Measurements from ENCODE around the gene ZNF142.
A peak's percentile ranks its signal among the peaks of the same experiment; 100 is the strongest.

Gene ZNF142

GRCh38 chr2:218648088-218648786 is 11.2 kb downstream of the ZNF142 start:
- peak in 1 of 4 experiments; percentile 36 for DNase-seq (ENCODE audit: low read depth in 4 of 4, low spot score in 1 of 4)

- no peak for DNase-seq (ENCODE audit: low read depth in 4 of 4, low spot score in 1 of 4)
Measured at GRCh38 chr2:218645126-218645525, 14.3 kb downstream of the ZNF142 start.

DNA sequence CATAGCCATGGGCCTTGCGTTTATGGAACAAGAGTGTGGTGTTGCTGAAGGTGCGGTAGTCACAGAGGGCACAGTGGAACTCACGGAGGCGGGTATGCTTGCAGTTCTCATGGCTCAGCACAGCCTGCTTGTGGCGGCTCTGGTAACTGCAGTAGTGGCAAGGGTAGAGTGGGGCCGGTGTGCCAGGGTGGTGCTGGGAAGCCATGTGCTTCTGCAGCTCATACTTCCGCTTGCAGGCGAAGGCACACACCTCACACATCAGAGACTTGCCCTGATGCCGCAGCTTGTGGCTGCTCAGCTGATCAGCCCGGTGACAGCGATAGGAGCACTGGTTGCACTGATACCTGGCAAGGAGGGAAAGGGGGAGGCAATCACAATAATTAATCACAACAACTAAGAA is 14.7 kb downstream of the ZNF142 start:
- DNase-seq (ENCODE audit: low read depth in 4 of 4, low spot score in 1 of 4): no peak

GRCh38 chr2:218643751-218644310 is 15.6 kb downstream of the ZNF142 start:
- no peak for DNase-seq (ENCODE audit: low read depth in 4 of 4, low spot score in 1 of 4)

DNA sequence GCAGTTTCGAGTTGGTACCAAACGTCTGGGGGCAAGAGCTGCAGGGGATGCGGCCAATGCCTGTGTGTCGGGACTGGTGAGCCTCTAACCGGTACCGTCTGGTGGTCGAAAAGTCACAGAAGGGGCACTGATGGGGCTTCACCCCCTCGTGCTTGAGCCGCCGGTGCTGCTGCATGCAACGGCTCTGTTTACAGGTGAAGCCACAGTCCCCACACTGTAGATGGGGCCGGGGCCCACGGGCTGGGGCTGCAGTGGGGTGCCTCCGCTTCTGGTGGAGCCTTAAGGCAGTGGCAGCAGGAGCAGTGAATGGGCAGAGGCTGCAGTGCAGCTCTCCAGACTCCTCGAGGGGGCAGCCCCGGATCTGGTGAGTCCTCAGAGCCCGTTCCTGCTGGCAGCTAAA is 16.6 kb downstream of the ZNF142 start:
- DNase-seq (ENCODE audit: low read depth in 4 of 4, low spot score in 1 of 4): no peak

GRCh38 chr2:218642121-218642656 is 17.2 kb downstream of the ZNF142 start:
- DNase-seq (ENCODE audit: low read depth in 4 of 4, low spot score in 1 of 4): no peak

DNA sequence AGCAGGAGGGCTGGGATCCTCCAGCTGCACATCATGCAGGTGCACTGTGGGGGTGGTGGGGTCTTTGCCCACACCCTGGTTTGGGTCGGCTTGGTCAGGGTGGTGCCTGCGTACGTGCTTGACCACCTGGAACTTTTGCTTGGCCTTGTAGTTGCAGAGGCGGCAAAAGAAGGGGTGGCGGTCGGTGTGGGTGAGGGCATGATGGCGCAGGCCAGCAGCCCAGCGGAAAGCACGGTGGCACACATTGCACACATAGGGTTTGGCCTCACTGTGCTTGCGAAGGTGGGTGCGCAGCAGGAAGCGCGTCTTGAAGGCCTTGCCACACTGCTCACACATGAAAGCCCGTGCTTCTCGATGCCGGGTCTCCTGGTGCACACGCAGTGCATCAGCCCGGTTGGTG is 21.1 kb downstream of the ZNF142 start:
- DNase-seq (ENCODE audit: low read depth in 4 of 4, low spot score in 1 of 4): no peak

GRCh38 chr2:218635719-218636118 is 23.7 kb downstream of the ZNF142 start:
- DNase-seq (ENCODE audit: low read depth in 4 of 4, low spot score in 1 of 4): no peak

GRCh38 chr2:218631837-218632236 is 27.6 kb downstream of the ZNF142 start:
- no peak for DNase-seq (ENCODE audit: low read depth in 4 of 4, low spot score in 1 of 4)

- no peak for DNase-seq (ENCODE audit: low read depth in 4 of 4, low spot score in 1 of 4)
Measured at GRCh38 chr2:218627939-218628338, 31.5 kb downstream of the ZNF142 start.

DNA sequence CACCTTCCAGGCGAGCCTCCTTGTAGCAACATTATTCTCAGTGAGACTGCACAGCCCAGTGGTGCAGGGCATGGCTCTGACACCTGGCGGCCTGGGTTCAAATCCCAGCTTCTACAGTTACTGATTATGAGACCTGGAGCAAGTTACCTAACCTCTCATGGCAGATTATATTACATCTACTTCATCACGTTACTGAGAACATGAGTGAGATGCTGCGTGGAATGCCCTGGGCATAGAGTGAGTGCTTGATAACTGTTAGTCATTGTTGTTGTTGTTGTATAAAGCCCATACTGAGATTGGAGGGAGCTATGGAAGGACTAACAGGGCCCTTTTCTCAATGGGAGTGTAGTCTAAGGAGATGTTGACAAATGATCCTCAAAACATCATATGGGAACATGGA is 33.1 kb downstream of the ZNF142 start:
- no peak for DNase-seq (ENCODE audit: low read depth in 4 of 4, low spot score in 1 of 4)

- no peak for DNase-seq (ENCODE audit: low read depth in 4 of 4, low spot score in 1 of 4)
Measured at GRCh38 chr2:218623366-218623705, 36.1 kb downstream of the ZNF142 start.

DNA sequence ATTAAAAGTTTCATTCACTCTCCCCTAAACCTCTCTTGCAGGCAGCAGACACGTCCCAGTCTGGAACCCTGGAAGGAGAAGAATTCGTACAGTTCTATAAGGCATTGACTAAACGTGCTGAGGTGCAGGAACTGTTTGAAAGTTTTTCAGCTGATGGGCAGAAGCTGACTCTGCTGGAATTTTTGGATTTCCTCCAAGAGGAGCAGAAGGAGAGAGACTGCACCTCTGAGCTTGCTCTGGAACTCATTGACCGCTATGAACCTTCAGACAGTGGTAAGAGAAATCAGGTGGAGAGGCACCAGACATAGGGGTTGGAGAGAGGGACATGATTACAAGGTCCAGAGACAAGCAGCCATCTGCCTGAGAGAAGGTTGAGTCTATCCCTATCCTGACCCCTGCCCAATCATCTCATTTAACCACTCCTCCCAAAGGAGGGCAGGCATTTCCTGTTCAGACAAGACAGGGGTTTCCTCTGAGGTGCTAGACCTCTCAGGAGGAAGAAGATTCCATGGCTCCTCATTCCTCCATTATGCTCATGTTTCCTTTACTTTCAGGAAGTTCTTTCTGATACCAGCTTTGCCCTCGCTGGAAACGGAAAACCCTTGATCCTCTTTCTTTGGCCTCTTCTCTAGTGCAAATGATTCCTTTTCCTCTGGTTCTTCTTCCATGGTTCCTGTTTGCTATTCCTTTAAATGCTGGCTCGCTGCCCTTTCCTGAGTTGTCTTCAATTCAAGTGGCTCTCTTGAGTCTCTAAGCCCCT is 36.6 kb downstream of the ZNF142 start:
- no peak for DNase-seq (ENCODE audit: low read depth in 4 of 4, low spot score in 1 of 4)

DNA sequence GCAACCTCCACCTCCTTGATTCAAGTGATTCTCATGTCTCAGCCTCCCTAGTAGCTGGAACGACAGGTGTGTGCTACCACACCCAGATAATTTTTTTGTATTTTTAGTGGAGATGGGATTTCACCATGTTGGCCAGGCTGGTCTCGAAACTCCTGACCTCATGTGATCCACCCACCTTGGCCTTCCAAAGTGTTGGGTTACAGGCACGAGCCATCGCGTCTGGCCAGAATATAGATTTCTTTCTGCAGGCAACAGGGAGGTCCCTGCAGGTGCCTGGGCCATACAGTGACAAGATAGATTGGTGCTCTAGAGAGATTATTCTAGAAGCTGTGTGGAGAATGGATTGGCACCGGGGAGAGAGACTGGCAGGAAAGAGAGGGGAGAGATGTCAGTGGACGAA is 38.4 kb downstream of the ZNF142 start:
- no peak for DNase-seq (ENCODE audit: low read depth in 4 of 4, low spot score in 1 of 4)

DNA sequence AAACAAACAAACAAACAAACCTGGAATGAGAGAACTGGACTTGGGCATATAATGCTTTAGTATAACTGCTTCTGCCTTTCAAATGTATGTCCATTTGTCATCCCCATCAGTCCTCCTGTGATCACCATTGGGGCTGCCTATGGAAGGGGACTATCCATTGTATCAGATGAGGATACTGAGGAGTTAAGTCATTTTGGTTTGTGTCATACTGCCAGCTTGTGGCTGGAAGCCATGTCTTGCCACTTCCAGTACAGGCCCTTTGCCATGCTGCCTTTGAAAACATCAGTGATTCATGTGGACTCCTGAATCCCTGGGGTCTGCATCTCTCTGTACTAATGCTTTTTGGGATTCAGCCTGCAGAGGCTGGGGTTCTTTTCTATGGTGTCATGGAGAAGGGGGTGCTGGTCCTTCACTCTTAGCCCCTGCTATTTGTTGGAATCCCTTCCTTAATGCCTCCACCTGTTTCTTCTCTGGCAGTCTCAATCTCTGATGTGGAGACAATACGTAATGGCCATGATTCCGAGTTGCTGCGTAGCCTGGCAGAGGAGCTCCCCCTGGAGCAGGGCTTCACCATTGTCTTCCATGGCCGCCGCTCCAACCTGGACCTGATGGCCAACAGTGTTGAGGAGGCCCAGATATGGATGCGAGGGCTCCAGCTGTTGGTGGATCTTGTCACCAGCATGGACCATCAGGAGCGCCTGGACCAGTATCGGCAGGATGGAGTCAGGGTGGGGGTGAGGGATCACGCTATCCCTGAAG is 41.1 kb downstream of the ZNF142 start:
- DNase-seq (ENCODE audit: low read depth in 4 of 4, low spot score in 1 of 4): no peak

GRCh38 chr2:218615868-218616315 is 43.5 kb downstream of the ZNF142 start:
- DNase-seq (ENCODE audit: low read depth in 4 of 4, low spot score in 1 of 4): no peak

- DNase-seq (ENCODE audit: low read depth in 4 of 4, low spot score in 1 of 4): no peak
Measured at GRCh38 chr2:218607436-218608115, 51.8 kb downstream of the ZNF142 start, which contains the start of gene PLCD4. PLCD4 (plus strand) TSS chr2:218607899; CDS start chr2:218615740, 7,841 bp downstream.

DNA sequence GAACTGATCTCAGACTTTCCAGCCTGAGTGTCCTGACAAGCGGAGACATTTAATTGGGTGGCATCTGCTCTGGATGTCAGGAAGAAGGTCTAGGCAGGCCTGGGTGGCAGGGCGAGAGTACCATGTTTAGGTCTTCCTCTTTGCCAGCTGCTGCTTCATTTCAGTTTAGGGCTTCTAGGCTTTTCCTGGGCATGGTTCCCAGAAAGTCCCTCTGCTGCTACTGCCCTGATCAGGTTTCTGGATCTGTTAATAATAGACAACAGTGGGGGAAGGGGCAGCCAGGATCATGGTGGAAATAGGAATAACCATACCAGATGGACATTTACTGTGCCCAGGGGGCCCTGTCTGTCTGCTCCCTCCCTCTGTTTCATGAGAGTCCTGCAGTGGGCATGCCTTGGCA is 54.0 kb downstream of the ZNF142 start:
- DNase-seq (ENCODE audit: low read depth in 4 of 4, low spot score in 1 of 4): no peak
